HepG2 (cell line): Measurements from ENCODE around the gene DHRS1. TPM values are rescaled to one million over a fixed set of nuclear protein-coding genes. Genes with fewer than 3 reads are reported as not detected.
A peak's percentile ranks its signal among the peaks of the same experiment; 100 is the strongest.

ENCODE experiments used
- ATRX ChIP-seq: sonication (generic); formaldehyde crosslinking; IDR thresholded peaks from 2 replicates; pipeline ENCODE4 v1.4.0; 2020; ENCODE audit warnings: missing genetic modification reagents, borderline replicate concordance
- FOSL1 ChIP-seq: sonication (generic); formaldehyde crosslinking; IDR thresholded peaks from 2 replicates; pipeline ENCODE4 v1.9.0; 2021; ENCODE audit warnings: missing genetic modification reagents, borderline replicate concordance
- FOXA1 ChIP-seq, 2 experiments: fragments of 450-650 bp in 1 of 2; sonication (generic) in 1 of 2; formaldehyde crosslinking in 1 of 2; IDR thresholded peaks; 2 replicates each; pipeline versions ENCODE4 v1.4.0 to v1.6.1; 2016 to 2020; ENCODE audit warnings: missing genetic modification reagents in 1 of 2
- GABPB1 ChIP-seq: IDR thresholded peaks from 2 replicates; pipeline ENCODE4 v1.6.1; 2016; ENCODE audit warnings: mild to moderate bottlenecking, missing genetic modification reagents, moderate library complexity, missing compliant biosample characterization
- HDAC2 ChIP-seq: sonication (generic); formaldehyde crosslinking; IDR thresholded peaks from 2 replicates; pipeline ENCODE4 v1.4.0; 2020; ENCODE audit warnings: missing genetic modification reagents
- HOXA9 ChIP-seq: sonication (generic); formaldehyde crosslinking; IDR thresholded peaks from 2 replicates; pipeline ENCODE4 v1.8.1; 2022; ENCODE audit warnings: missing genetic modification reagents, mild to moderate bottlenecking, moderate library complexity, borderline replicate concordance
- KLF9 ChIP-seq: IDR thresholded peaks from 2 replicates; pipeline ENCODE4 v1.6.1; 2016; ENCODE audit warnings: low read depth
- MIER2 ChIP-seq: IDR thresholded peaks from 2 replicates; pipeline ENCODE4 v1.6.1; 2016; ENCODE audit warnings: missing biosample characterization, missing genetic modification reagents
- NR2C2 ChIP-seq: sonication (generic); formaldehyde crosslinking; IDR thresholded peaks from 2 replicates; pipeline ENCODE4 v1.4.0; 2020; ENCODE audit warnings: missing genetic modification reagents, mild to moderate bottlenecking, moderate library complexity, borderline replicate concordance
- PAX8 ChIP-seq: sonication (generic); formaldehyde crosslinking; IDR thresholded peaks from 2 replicates; pipeline ENCODE4 v1.8.0; 2022; ENCODE audit warnings: mild to moderate bottlenecking, missing genetic modification reagents, borderline replicate concordance
- STAG1 ChIP-seq: sonication (generic); formaldehyde crosslinking; IDR thresholded peaks from 2 replicates; pipeline ENCODE4 v1.4.0; 2020; ENCODE audit warnings: missing genetic modification reagents
- TOPORS ChIP-seq: sonication (generic); formaldehyde crosslinking; IDR thresholded peaks from 2 replicates; pipeline ENCODE4 v1.8.0; 2023; ENCODE audit warnings: mild to moderate bottlenecking, missing genetic modification reagents
- TRAFD1 ChIP-seq: sonication (generic); formaldehyde crosslinking; IDR thresholded peaks from 2 replicates; pipeline ENCODE4 v1.5.1; 2020; ENCODE audit warnings: missing genetic modification reagents, mild to moderate bottlenecking, borderline replicate concordance
- USF2 ChIP-seq, 2 experiments: sonication (generic) in 1 of 2; formaldehyde crosslinking in 1 of 2; IDR thresholded peaks; 2 replicates each; pipeline versions ENCODE4 v1.5.1 to v1.6.1; 2011 to 2020; ENCODE audit warnings: borderline replicate concordance in 1 of 2, low read depth in 1 of 2, low read length in 1 of 2, mild to moderate bottlenecking in 1 of 2, missing genetic modification reagents in 1 of 2, moderate library complexity in 1 of 2
- ZBTB21 ChIP-seq: sonication (generic); formaldehyde crosslinking; IDR thresholded peaks from 2 replicates; pipeline ENCODE4 v1.4.0; 2020; ENCODE audit warnings: missing genetic modification reagents
- ZBTB38 ChIP-seq: sonication (generic); formaldehyde crosslinking; IDR thresholded peaks from 2 replicates; pipeline ENCODE4 v1.5.1; 2020; ENCODE audit warnings: mild to moderate bottlenecking, missing genetic modification reagents
- ZHX1 ChIP-seq: sonication (generic); formaldehyde crosslinking; IDR thresholded peaks from 2 replicates; pipeline ENCODE4 v1.8.1; 2022; ENCODE audit warnings: low read depth, mild to moderate bottlenecking, missing genetic modification reagents
- ZNF225 ChIP-seq: sonication (generic); formaldehyde crosslinking; IDR thresholded peaks from 2 replicates; pipeline ENCODE4 v1.4.0; 2020; ENCODE audit warnings: mild to moderate bottlenecking, missing genetic modification reagents
- ZNF230 ChIP-seq: sonication (generic); formaldehyde crosslinking; IDR thresholded peaks from 2 replicates; pipeline ENCODE4 v1.4.0; 2020; ENCODE audit warnings: mild to moderate bottlenecking, missing genetic modification reagents
- ZNF274 ChIP-seq: sonication (generic); formaldehyde crosslinking; IDR thresholded peaks from 2 replicates; pipeline ENCODE4 v1.5.1; 2020; ENCODE audit warnings: mild to moderate bottlenecking, missing genetic modification reagents
- ZNF484 ChIP-seq: sonication (generic); formaldehyde crosslinking; IDR thresholded peaks from 2 replicates; pipeline ENCODE4 v1.5.1; 2020; ENCODE audit warnings: mild to moderate bottlenecking, low read depth, missing genetic modification reagents, borderline replicate concordance
- polyA plus RNA-seq, 8 experiments: library from polyadenylated mRNA; depleted of rRNA in 3 of 8; stranded (reverse) in 7 of 8; unstranded in 1 of 8; fragments of >200 nt; fragmentation: Illumina TruSeq in 4 of 8; extraction: Trizol in 4 of 8; gene quantifications; 2 replicates each; pipeline versions ENCODE4 v1.2.1 to v1.2.3, GENCODE V29; 2011 to 2016; ENCODE audit warnings: low read depth in 4 of 8, missing spikeins in 1 of 8, mixed read lengths in 1 of 8; ENCODE audit not compliant: insufficient read depth in 1 of 8
- total RNA-seq, 5 experiments: library from RNA; depleted of rRNA; stranded (reverse); fragments of >200 nt; fragmentation: Illumina TruSeq; extraction: Trizol; gene quantifications; 2 replicates each; pipeline ENCODE4 v1.2.3, GENCODE V29; 2016; ENCODE audit warnings: low read depth in 1 of 5

DHRS1 gene
- total and polyA plus RNA-seq, 2 of the 13 experiments (the other 11 are each of a cell fraction or from before 2014, with no cell fraction given): 49.8 to 60.8 TPM

- 0 out of 2 replicates have a peak, but pooled peaks have one; percentile 1 for TF ChIP-seq USF2 (IDR thresholded peaks at IDR 0.05; ENCODE audit: low read depth, low read length)
- no peak for TF ChIP-seq USF2 (CRISPR knock-in tag; IDR thresholded peaks at IDR 0.05; ENCODE audit: borderline replicate concordance)
- TF ChIP-seq ZNF225 (CRISPR knock-in tag): no peak
- peak; percentile 37; the same call in 1 of the 2 replicates for TF ChIP-seq ZBTB21 (CRISPR knock-in tag)
- TF ChIP-seq MIER2 (CRISPR knock-in tag): peak; percentile 85
- peak; percentile 33; the same call in 1 of the 2 replicates for TF ChIP-seq HOXA9 (CRISPR knock-in tag)
- TF ChIP-seq KLF9 (CRISPR knock-in tag): 0 out of 2 replicates have a peak, but pooled peaks have one; percentile 32
- TF ChIP-seq GABPB1 (CRISPR knock-in tag): no peak; the same call in none of the 2 replicates
- TF ChIP-seq ZNF274: 0 out of 2 replicates have a peak, but pooled peaks have one; percentile 67
- TF ChIP-seq FOSL1 (CRISPR knock-in tag): no peak
- 0 out of 2 replicates have a peak, but pooled peaks have one; percentile 61 for TF ChIP-seq ZBTB38 (CRISPR knock-in tag)
- 0 out of 2 replicates have a peak, but pooled peaks have one; percentile 22 for TF ChIP-seq ZHX1 (CRISPR knock-in tag)
- TF ChIP-seq TRAFD1 (CRISPR knock-in tag): peak; percentile 51; the same call in 1 of the 2 replicates
- peak; percentile 98 for TF ChIP-seq STAG1 (CRISPR knock-in tag)
- no peak for TF ChIP-seq PAX8 (CRISPR knock-in tag)
- TF ChIP-seq ZNF230 (CRISPR knock-in tag): peak; percentile 46; the same call in 1 of the 2 replicates
- no peak for TF ChIP-seq ZNF484
- TF ChIP-seq FOXA1 (IDR thresholded peaks at IDR 0.05): no peak
- TF ChIP-seq FOXA1 (CRISPR knock-in tag; IDR thresholded peaks at IDR 0.05): 0 out of 2 replicates have a peak, but pooled peaks have one; percentile 3
- 0 out of 2 replicates have a peak, but pooled peaks have one; percentile 67 for TF ChIP-seq ATRX
- no peak; the same call in 1 of the 2 replicates for TF ChIP-seq TOPORS
- peak; percentile 56; the same call in 1 of the 2 replicates for TF ChIP-seq HDAC2 (CRISPR knock-in tag)
- TF ChIP-seq NR2C2: peak; percentile 30; the same call in 1 of the 2 replicates
These were observed 3.0 kb downstream of the DHRS1 start (continued) for GRCh38 chr14:24296341-24297157.
